ENCODE measurements around the gene REV3L. TPM values are rescaled to one million over a fixed set of nuclear protein-coding genes. Genes with fewer than 3 reads are reported as not detected.
"Not testable (repeated sequence)": the region's sequence is repeated elsewhere in the genome, so short reads cannot be mapped to it uniquely, and the experiment has no call there.

Gene REV3L
- total RNA-seq, 2 experiments from 2014 or later, result 17.0 TPM

GRCh38 chr6:111255838-111256237 lies 227.2 kb downstream of the REV3L start:
- H3K36me3 Mint-ChIP-seq, H3K27ac Mint-ChIP-seq, H3K9me3 Mint-ChIP-seq, DNase-seq, H3K27me3 Mint-ChIP-seq, H3K4me3 Mint-ChIP-seq: not testable (repeated sequence)
- peaks cover 16% of the 10 kb centered on the region for H3K4me1 Mint-ChIP-seq

GRCh38 chr6:111254779-111255166 lies 228.2 kb downstream of the REV3L start:
- Mint-ChIP-seq H3K4me3 (no peak overlapping the region), H3K27me3 (no peaks in the 10 kb centered on the region)

GRCh38 chr6:111254004-111254778 lies 228.8 kb downstream of the REV3L start:
- Mint-ChIP-seq H3K36me3 (no peaks in the 10 kb centered on the region), H3K27me3 (no peaks in the 10 kb centered on the region), H3K27ac (no peak overlapping the region), H3K4me3 (no peak overlapping the region), H3K4me1 (peaks cover 7% of the 10 kb centered on the region), H3K9me3 (no peaks in the 10 kb centered on the region)
- no peak for DNase-seq

More at GRCh38 chr6:111254779-111255166, 228.2 kb downstream of the REV3L start:
- H3K4me1 Mint-ChIP-seq, result peaks cover 7% of the 10 kb centered on the region
- H3K9me3 Mint-ChIP-seq, result no peaks in the 10 kb centered on the region
- H3K36me3 Mint-ChIP-seq, result no peaks in the 10 kb centered on the region
- no peak overlapping the region for H3K27ac Mint-ChIP-seq
- DNase-seq, result no peak

GRCh38 chr6:111252726-111253125 lies 230.3 kb downstream of the REV3L start:
- Mint-ChIP-seq H3K4me1 (no peaks in the 10 kb centered on the region), H3K4me3 (no peak overlapping the region), H3K27me3 (no peaks in the 10 kb centered on the region), H3K9me3 (no peaks in the 10 kb centered on the region), H3K36me3 (no peaks in the 10 kb centered on the region), H3K27ac (no peak overlapping the region)
- DNase-seq, result no peak

- Mint-ChIP-seq H3K9me3 (no peaks in the 10 kb centered on the region), H3K4me3 (no peak overlapping the region), H3K27me3 (no peaks in the 10 kb centered on the region), H3K36me3 (no peaks in the 10 kb centered on the region), H3K4me1 (no peaks in the 10 kb centered on the region), H3K27ac (no peak overlapping the region)
- DNase-seq, result no peak
Measured at GRCh38 chr6:111250791-111251354, 232.1 kb downstream of the REV3L start.

Other genes with a start within 250 kb of the REV3L start
- gene TRAF3IP2, start 122.7 kb upstream of the REV3L start, total RNA-seq, result 10 to 100 TPM; 23.0 to 24.6 TPM

Measured in activated naive CD8-positive, alpha-beta T cell treated with anti-CD3 and anti-CD28 coated beads for 36 hours (primary cell).